ENCODE results near the gene RCAN2.
"Not testable (repeated sequence)": the region's sequence is repeated elsewhere in the genome, so short reads cannot be mapped to it uniquely, and the experiment has no call there.

The RCAN2 gene

GRCh38 chr6:46440141-46440540 lies 51.1 kb downstream of the RCAN2 start:
- DNase-seq: no peak

GRCh38 chr6:46438245-46438644 lies 53.0 kb downstream of the RCAN2 start:
- DNase-seq: no peak

- no peak for DNase-seq
These were observed 53.5 kb downstream of the RCAN2 start for GRCh38 chr6:46437671-46438221.

GRCh38 chr6:46422619-46423018 lies 68.6 kb downstream of the RCAN2 start:
- DNase-seq: no peak

- DNase-seq: no peak
These were observed 69.3 kb downstream of the RCAN2 start for GRCh38 chr6:46421939-46422338.

GRCh38 chr6:46420921-46421638 lies 70.2 kb downstream of the RCAN2 start:
- no peak for DNase-seq

- no peak for DNase-seq
These were observed 71.7 kb downstream of the RCAN2 start for GRCh38 chr6:46419576-46420002.

- DNase-seq: no peak
These were observed 76.9 kb downstream of the RCAN2 start for GRCh38 chr6:46414398-46414797.

GRCh38 chr6:46412662-46413061 lies 78.6 kb downstream of the RCAN2 start:
- no peak for DNase-seq

GRCh38 chr6:46411456-46412197 lies 79.6 kb downstream of the RCAN2 start:
- no peak for DNase-seq

GRCh38 chr6:46410334-46410953 lies 80.8 kb downstream of the RCAN2 start:
- no peak for DNase-seq

- DNase-seq: no peak
These were observed 83.3 kb downstream of the RCAN2 start for GRCh38 chr6:46407776-46408530.

- no peak for DNase-seq
These were observed 84.0 kb downstream of the RCAN2 start for GRCh38 chr6:46407246-46407645.

GRCh38 chr6:46405620-46406180 lies 85.5 kb downstream of the RCAN2 start:
- DNase-seq: not testable (repeated sequence)

- no peak for DNase-seq
These were observed 90.4 kb downstream of the RCAN2 start for GRCh38 chr6:46400898-46401297.

GRCh38 chr6:46395530-46395929 lies 95.7 kb downstream of the RCAN2 start:
- DNase-seq: no peak

GRCh38 chr6:46393940-46394337 lies 97.3 kb downstream of the RCAN2 start:
- DNase-seq: no peak

- no peak for DNase-seq
These were observed 97.9 kb downstream of the RCAN2 start for GRCh38 chr6:46393161-46393939.

- no peak for DNase-seq
These were observed 99.0 kb downstream of the RCAN2 start for GRCh38 chr6:46392294-46392693.

- DNase-seq: no peak
These were observed 100.9 kb downstream of the RCAN2 start for GRCh38 chr6:46390153-46390876.

GRCh38 chr6:46387728-46388127 lies 103.5 kb downstream of the RCAN2 start:
- DNase-seq: not testable (repeated sequence)
